GM23338 (cell line): ENCODE data around the gene GRK5.

Source experiments
- CREB1 ChIP-seq: fragments of 250-450 bp; sonication (Bioruptor Pico); IDR thresholded peaks from 2 replicates; pipeline ENCODE4 v1.5.0; 2020; ENCODE audit warnings: low read depth, mild to moderate bottlenecking, moderate library complexity
- EZH2 ChIP-seq: fragments of 200-600 bp; sonication (generic); IDR thresholded peaks from one replicate; pipeline ENCODE4 v1.8.0; 2017; ENCODE audit warnings: antibody characterized with exemption, mild to moderate bottlenecking, low read depth; ENCODE audit not compliant: unreplicated experiment
- EZH2phosphoT487 ChIP-seq: fragments of 200-600 bp; sonication (generic); IDR thresholded peaks from one replicate; pipeline ENCODE4 v1.8.1; 2018; ENCODE audit warnings: antibody characterized with exemption; ENCODE audit not compliant: unreplicated experiment
- POLR2AphosphoS5 ChIP-seq: IDR thresholded peaks from 2 replicates; pipeline ENCODE4 v1.6.1; 2016; ENCODE audit warnings: antibody characterized with exemption, low read depth
- TF ChIP-seq, protein P1 (sequence below), 2 experiments: fragments of 200-600 bp in 1 of 2; sonication (generic) in 1 of 2; conservative IDR thresholded peaks; 2 replicates each; pipeline versions ENCODE4 v1.5.1 to v1.6.1; 2016 to 2017; ENCODE audit warnings: antibody characterized with exemption in 2 of 2, low read depth in 2 of 2, mild to moderate bottlenecking in 2 of 2, moderate library complexity in 1 of 2

- TF ChIP-seq EZH2 = no peak
- TF ChIP-seq, protein P1, sequence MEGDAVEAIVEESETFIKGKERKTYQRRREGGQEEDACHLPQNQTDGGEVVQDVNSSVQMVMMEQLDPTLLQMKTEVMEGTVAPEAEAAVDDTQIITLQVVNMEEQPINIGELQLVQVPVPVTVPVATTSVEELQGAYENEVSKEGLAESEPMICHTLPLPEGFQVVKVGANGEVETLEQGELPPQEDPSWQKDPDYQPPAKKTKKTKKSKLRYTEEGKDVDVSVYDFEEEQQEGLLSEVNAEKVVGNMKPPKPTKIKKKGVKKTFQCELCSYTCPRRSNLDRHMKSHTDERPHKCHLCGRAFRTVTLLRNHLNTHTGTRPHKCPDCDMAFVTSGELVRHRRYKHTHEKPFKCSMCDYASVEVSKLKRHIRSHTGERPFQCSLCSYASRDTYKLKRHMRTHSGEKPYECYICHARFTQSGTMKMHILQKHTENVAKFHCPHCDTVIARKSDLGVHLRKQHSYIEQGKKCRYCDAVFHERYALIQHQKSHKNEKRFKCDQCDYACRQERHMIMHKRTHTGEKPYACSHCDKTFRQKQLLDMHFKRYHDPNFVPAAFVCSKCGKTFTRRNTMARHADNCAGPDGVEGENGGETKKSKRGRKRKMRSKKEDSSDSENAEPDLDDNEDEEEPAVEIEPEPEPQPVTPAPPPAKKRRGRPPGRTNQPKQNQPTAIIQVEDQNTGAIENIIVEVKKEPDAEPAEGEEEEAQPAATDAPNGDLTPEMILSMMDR (conservative IDR thresholded peaks at IDR 0.05; ENCODE audit: low read depth in 2 of 2) = no peak
- no peak for TF ChIP-seq EZH2phosphoT487
- no peak for TF ChIP-seq CREB1 (CRISPR knock-in tag)
- no peak for TF ChIP-seq POLR2AphosphoS5
Measured at GRCh38 chr10:119477444-119477843, 270.1 kb downstream of the GRK5 start.
